ENCODE data around the gene MAP3K10. TPM values are rescaled to one million over a fixed set of nuclear protein-coding genes. Genes with fewer than 3 reads are reported as not detected.

MAP3K10 gene
- total and polyA plus RNA-seq, 4 donors: 7.0 to 28.8 (median 20.5) TPM

DNA sequence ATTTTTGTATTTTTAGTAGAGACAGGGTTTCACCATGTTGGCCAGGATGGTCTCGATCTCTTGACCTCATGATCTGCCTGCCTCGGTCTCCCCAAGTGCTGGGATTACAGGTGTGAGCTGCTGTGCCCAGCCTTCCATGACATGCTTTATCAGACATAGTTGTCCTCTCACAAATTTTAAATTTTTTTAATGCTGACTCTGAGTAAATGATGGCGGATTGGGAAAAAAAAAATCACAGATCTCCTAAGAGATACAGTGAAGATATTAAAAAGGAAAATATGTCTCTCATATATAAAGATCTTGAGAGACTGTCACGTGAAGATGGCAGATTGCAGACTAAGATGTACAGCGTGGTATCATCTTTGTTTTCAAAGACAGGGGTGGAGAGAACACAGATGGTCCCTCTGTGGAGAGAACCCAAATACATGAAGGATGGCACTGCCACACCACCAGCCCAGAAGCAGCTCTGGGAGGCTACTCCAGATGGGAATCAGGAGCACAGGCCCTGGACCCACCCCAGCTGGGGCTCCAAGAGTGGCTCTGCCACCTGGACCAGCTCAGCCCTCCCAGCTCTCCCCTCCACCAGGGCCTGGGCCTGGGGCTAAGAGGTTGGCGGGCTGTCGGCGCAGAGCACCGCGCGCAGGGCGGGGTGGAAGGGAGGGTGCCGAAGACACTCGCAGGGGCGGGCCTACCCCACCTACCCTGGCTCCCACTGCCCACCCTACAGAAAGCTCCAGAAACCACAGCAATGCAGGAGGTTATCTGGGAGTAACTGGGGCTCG, 55.3 kb downstream of the MAP3K10 start:
- Histone ChIP-seq H3K27me3 (ENCODE audit: control insufficient read depth in 1 of 2, insufficient read depth in 2 of 2, low read length in 1 of 2) (no peaks in the 10 kb centered on the region), H3K36me3 (ENCODE audit: control insufficient read depth in 1 of 2, insufficient read depth in 2 of 2, low read length in 1 of 2) (no peaks in the 10 kb centered on the region), H3K4me3 (ENCODE audit: low read length in 2 of 2) (no peak overlapping the region), H3K4me1 (ENCODE audit: control insufficient read depth in 1 of 2, insufficient read depth in 2 of 2, low read length in 2 of 2) (no peaks in the 10 kb centered on the region), H3K27ac (ENCODE audit: low read depth in 1 of 2, low read length in 2 of 2) (no peak overlapping the region), H3K9me3 (ENCODE audit: control insufficient read depth, low read length) (no peaks in the 10 kb centered on the region)
- no peak for ATAC-seq (ENCODE audit: low FRiP score)
- 94 to 95% methylated on average over 13 to 16 of the region's 16 CpGs for WGBS, 2 donors
- intact Hi-C loops (cut with DNase I): no loop called here
- no peak for DNase-seq

DNA sequence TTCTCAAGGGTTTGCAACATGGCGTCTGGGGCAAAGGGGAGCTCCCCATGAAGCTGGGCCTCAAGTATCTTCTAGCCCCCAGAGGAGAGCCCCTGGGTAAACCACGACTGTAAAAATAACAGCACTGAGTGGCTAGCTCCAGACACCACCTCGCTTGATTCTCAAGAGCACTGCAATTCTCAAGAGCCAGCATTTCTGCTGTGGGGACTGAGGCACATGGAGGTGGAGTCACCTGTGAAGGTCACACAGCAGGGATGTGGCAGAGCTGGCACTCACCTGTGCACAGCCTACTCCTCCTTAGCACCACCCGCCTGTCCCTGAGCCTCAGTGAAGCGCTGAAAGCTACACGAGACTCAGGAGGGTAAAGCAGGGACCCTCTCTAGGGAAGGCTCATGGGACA, 56.0 kb downstream of the MAP3K10 start:
- no peak for ATAC-seq (ENCODE audit: low FRiP score)
- DNase-seq: no peak
- no peaks in the 10 kb centered on the region for H3K27me3 ChIP-seq (ENCODE audit: control insufficient read depth in 1 of 2, insufficient read depth in 2 of 2, low read length in 1 of 2)
- H3K9me3 ChIP-seq (ENCODE audit: control insufficient read depth, low read length): no peaks in the 10 kb centered on the region
- no peaks in the 10 kb centered on the region for H3K36me3 ChIP-seq (ENCODE audit: control insufficient read depth in 1 of 2, insufficient read depth in 2 of 2, low read length in 1 of 2)
- intact Hi-C loops (cut with DNase I): no loop called here
- H3K4me3 ChIP-seq (ENCODE audit: low read length in 2 of 2): no peak overlapping the region
- H3K27ac ChIP-seq (ENCODE audit: low read depth in 1 of 2, low read length in 2 of 2): no peak overlapping the region
- H3K4me1 ChIP-seq (ENCODE audit: control insufficient read depth in 1 of 2, insufficient read depth in 2 of 2, low read length in 2 of 2): no peaks in the 10 kb centered on the region
- 79 to 88% methylated on average over 6 of the region's 6 CpGs for WGBS, 2 donors

DNA sequence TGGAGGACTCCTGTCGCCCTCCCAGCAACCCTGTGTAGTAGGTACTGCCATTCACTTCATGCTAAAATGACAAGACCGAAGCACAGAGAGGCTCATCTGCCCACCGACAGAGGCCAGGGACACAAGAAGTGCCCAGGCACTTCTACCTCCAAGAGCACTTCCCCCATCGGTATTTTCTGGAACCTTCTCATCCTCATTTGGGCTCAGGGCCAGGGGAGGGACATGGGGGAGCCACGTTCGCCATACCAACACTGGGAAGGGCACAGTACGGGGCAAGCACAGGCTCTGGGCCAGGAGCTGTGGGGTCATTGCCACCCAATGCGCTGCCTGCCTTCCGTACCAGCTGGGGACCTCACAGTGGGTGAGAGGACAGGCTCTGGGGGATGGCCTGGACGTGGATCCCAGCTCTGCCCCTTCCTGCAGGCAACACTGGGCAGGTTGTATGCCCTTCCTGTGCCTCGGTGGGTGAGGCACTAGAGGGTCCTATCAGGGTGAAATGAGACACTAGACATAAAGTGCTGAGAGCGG, 56.6 kb downstream of the MAP3K10 start:
- WGBS, 2 donors: 85 to 87% methylated on average over 12 of the region's 12 CpGs
- DNase-seq (no peak), ATAC-seq (ENCODE audit: low FRiP score) (no peak)
- Histone ChIP-seq H3K27me3 (ENCODE audit: control insufficient read depth in 1 of 2, insufficient read depth in 2 of 2, low read length in 1 of 2) (no peaks in the 10 kb centered on the region), H3K27ac (ENCODE audit: low read depth in 1 of 2, low read length in 2 of 2) (no peak overlapping the region), H3K4me1 (ENCODE audit: control insufficient read depth in 1 of 2, insufficient read depth in 2 of 2, low read length in 2 of 2) (no peaks in the 10 kb centered on the region), H3K36me3 (ENCODE audit: control insufficient read depth in 1 of 2, insufficient read depth in 2 of 2, low read length in 1 of 2) (no peaks in the 10 kb centered on the region), H3K4me3 (ENCODE audit: low read length in 2 of 2) (no peak overlapping the region), H3K9me3 (ENCODE audit: control insufficient read depth, low read length) (no peaks in the 10 kb centered on the region)
- intact Hi-C loops (cut with DNase I): no loop called here

DNA sequence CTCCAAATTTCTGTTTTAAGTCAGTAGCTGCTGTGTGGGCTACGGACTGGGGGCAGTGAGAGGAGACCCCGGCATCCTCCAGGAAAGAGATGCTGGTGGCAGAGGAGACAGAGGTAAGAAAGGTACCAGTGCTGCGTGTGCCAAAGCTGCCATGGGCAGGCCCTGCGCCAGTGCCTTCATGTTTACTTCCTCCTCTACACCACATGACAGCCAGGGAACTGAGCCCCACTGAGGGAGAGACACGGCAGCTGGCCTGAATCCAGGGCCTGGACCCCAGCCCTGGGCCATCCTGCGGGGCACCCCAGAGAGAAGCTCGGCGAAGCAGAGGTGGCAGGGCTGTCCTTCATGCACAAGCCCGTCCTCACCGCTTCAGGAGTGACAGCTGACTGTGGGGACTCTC, 58.0 kb downstream of the MAP3K10 start:
- no peak overlapping the region for H3K4me3 ChIP-seq (ENCODE audit: low read length in 2 of 2)
- no peak overlapping the region for H3K27ac ChIP-seq (ENCODE audit: low read depth in 1 of 2, low read length in 2 of 2)
- intact Hi-C loops (cut with DNase I): no loop called here
- no peak for DNase-seq
- no peaks in the 10 kb centered on the region for H3K4me1 ChIP-seq (ENCODE audit: control insufficient read depth in 1 of 2, insufficient read depth in 2 of 2, low read length in 2 of 2)
- WGBS, 2 donors: 76 to 82% methylated on average over 10 of the region's 10 CpGs
- no peaks in the 10 kb centered on the region for H3K9me3 ChIP-seq (ENCODE audit: control insufficient read depth, low read length)
- H3K36me3 ChIP-seq (ENCODE audit: control insufficient read depth in 1 of 2, insufficient read depth in 2 of 2, low read length in 1 of 2): no peaks in the 10 kb centered on the region
- no peaks in the 10 kb centered on the region for H3K27me3 ChIP-seq (ENCODE audit: control insufficient read depth in 1 of 2, insufficient read depth in 2 of 2, low read length in 1 of 2)
- no peak for ATAC-seq (ENCODE audit: low FRiP score)

DNA sequence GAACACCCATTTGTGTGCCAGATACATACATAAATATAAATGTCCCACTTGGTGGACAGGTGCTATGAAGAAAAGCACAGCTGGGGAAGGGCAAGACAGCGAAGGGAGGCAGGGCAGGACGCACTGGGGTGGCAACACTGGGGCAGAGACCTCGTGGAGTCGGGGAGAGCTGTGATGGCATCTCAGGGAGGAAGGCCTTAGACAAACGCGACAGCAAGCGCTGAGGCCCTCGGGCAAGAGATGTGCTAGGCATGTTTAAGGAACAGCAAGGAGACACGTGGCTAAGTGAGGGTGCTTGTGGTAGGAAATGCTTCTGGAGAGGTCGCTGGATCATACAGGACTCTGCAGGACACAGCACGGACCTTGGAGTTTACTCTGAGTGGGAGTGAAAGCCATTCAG, 58.6 kb downstream of the MAP3K10 start:
- Histone ChIP-seq H3K27me3 (ENCODE audit: control insufficient read depth in 1 of 2, insufficient read depth in 2 of 2, low read length in 1 of 2) (no peaks in the 10 kb centered on the region), H3K4me1 (ENCODE audit: control insufficient read depth in 1 of 2, insufficient read depth in 2 of 2, low read length in 2 of 2) (no peaks in the 10 kb centered on the region), H3K4me3 (ENCODE audit: low read length in 2 of 2) (no peak overlapping the region), H3K27ac (ENCODE audit: low read depth in 1 of 2, low read length in 2 of 2) (no peak overlapping the region), H3K36me3 (ENCODE audit: control insufficient read depth in 1 of 2, insufficient read depth in 2 of 2, low read length in 1 of 2) (no peaks in the 10 kb centered on the region), H3K9me3 (ENCODE audit: control insufficient read depth, low read length) (no peaks in the 10 kb centered on the region)
- intact Hi-C loops (cut with DNase I): no loop called here
- ATAC-seq (ENCODE audit: low FRiP score) (no peak), DNase-seq (no peak)
- WGBS, 2 donors: 87% methylated on average over 11 of the region's 11 CpGs

DNA sequence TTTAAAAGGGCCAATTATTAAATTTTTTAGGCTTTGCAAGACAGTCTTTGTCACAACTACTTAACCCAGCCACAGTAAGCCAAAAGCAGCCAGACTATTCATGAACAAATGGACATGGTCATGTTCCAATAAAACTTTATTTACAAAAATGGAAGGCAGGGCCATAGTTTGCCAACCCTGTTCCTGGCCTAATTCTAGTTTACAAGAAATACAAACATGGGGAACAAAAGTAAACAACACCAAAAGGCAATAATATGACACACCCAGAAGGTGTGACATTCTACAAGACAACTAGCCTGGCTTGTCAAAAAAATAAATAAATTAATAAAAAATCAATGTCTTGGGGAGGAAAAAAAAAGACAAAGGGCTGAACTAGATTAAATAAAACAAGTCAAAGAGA, 60.0 kb downstream of the MAP3K10 start:
- H3K27me3 ChIP-seq (ENCODE audit: control insufficient read depth in 1 of 2, insufficient read depth in 2 of 2, low read length in 1 of 2): no peaks in the 10 kb centered on the region
- no peak for DNase-seq
- H3K4me3 ChIP-seq (ENCODE audit: low read length in 2 of 2): no peak overlapping the region
- H3K4me1 ChIP-seq (ENCODE audit: control insufficient read depth in 1 of 2, insufficient read depth in 2 of 2, low read length in 2 of 2): no peaks in the 10 kb centered on the region
- intact Hi-C loops (cut with DNase I): no loop called here
- peaks cover 0 to 4% of the 10 kb centered on the region in 2 donors for H3K36me3 ChIP-seq (ENCODE audit: control insufficient read depth in 1 of 2, insufficient read depth in 2 of 2, low read length in 1 of 2)
- no peak for ATAC-seq (ENCODE audit: low FRiP score)
- no peaks in the 10 kb centered on the region for H3K9me3 ChIP-seq (ENCODE audit: control insufficient read depth, low read length)
- H3K27ac ChIP-seq (ENCODE audit: low read depth in 1 of 2, low read length in 2 of 2): no peak overlapping the region

DNA sequence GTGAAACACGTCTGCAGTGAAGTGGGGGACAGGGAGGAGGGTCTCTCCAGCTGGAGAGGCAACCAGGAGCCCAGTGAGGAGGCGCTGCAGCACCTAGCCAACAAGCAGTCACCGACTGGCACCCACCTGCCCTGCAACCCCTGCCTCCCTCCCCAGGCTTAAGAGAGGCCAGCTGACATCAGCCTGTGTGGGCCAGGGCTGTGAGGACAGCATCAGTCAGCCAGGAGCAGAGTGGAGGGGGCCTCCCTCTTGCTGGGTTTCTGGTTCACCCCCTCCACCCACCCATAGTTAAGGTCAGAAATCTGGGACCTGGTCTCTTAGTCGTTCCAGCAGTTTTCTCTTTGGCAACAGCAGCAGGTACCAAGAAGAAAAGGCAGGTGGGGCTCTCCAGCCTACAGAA, 60.8 kb downstream of the MAP3K10 start:
- intact Hi-C loops (cut with DNase I): no loop called here
- Histone ChIP-seq H3K4me3 (ENCODE audit: low read length in 2 of 2) (no peak overlapping the region), H3K36me3 (ENCODE audit: control insufficient read depth in 1 of 2, insufficient read depth in 2 of 2, low read length in 1 of 2) (peaks cover 0 to 4% of the 10 kb centered on the region in 2 donors)

DNA sequence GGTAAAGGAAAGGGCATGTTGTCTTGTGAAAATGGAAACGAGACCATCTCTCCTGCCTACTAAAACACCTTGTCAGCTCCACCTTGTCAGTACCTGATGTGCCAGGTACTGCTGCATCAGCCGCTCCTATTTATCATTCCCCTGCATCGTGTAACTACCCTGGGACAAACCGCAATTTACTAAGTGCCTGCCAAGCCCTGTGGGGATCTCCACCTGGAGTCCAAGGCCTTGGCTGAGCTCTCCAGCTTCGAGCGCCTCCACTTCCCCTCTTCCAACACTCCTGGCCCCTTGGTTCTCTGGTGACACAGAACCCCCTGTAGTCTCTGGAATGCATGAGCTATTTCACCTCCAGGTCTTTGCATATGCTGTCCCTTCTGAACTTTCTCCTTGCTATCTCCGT, 61.2 kb downstream of the MAP3K10 start:
- Histone ChIP-seq H3K4me1 (ENCODE audit: control insufficient read depth in 1 of 2, insufficient read depth in 2 of 2, low read length in 2 of 2) (no peaks in the 10 kb centered on the region), H3K27me3 (ENCODE audit: control insufficient read depth in 1 of 2, insufficient read depth in 2 of 2, low read length in 1 of 2) (no peaks in the 10 kb centered on the region), H3K9me3 (ENCODE audit: control insufficient read depth, low read length) (no peaks in the 10 kb centered on the region), H3K27ac (ENCODE audit: low read depth in 1 of 2, low read length in 2 of 2) (no peak overlapping the region), H3K4me3 (ENCODE audit: low read length in 2 of 2) (no peak overlapping the region), H3K36me3 (ENCODE audit: control insufficient read depth in 1 of 2, insufficient read depth in 2 of 2, low read length in 1 of 2) (peaks cover 0 to 4% of the 10 kb centered on the region in 2 donors)
- ATAC-seq (ENCODE audit: low FRiP score) (no peak), DNase-seq (no peak)
- intact Hi-C loops (cut with DNase I): no loop called here
- WGBS, 2 donors: 76 to 78% methylated on average over 7 of the region's 7 CpGs

More for the DNA sequence above, 60.8 kb downstream of the MAP3K10 start:
- ATAC-seq (ENCODE audit: low FRiP score) (no peak), DNase-seq (no peak)
- Histone ChIP-seq H3K27ac (ENCODE audit: low read depth in 1 of 2, low read length in 2 of 2) (no peak overlapping the region), H3K9me3 (ENCODE audit: control insufficient read depth, low read length) (no peaks in the 10 kb centered on the region), H3K27me3 (ENCODE audit: control insufficient read depth in 1 of 2, insufficient read depth in 2 of 2, low read length in 1 of 2) (no peaks in the 10 kb centered on the region), H3K4me1 (ENCODE audit: control insufficient read depth in 1 of 2, insufficient read depth in 2 of 2, low read length in 2 of 2) (no peaks in the 10 kb centered on the region)
- WGBS, 2 donors: 77 to 79% methylated on average over 4 of the region's 4 CpGs

DNA sequence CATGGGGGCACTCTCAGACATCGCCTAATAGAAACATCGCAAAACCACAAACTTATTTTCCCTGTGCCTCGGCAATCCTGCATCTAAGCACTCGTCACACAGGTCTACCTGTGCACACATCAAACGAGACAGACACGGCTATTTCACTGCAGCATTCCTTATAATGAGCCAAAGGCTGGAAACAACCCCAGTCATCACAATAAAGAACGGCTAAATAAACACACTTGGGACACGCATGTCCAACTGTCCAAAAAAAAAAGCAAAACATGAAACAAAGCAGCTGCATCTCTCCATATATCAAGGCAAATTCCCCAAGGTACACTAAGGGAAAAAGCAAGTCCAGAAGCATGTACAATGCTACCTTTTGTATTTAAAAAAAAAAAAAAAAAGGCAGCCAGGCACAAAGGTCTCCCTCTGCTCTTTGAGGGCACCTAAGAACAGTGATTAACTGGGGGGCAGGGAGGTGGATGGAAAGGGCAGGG, 62.4 kb downstream of the MAP3K10 start:
- WGBS, 2 donors: 62 to 74% methylated on average over 8 of the region's 8 CpGs
- Histone ChIP-seq H3K9me3 (ENCODE audit: control insufficient read depth, low read length) (no peaks in the 10 kb centered on the region), H3K36me3 (ENCODE audit: control insufficient read depth in 1 of 2, insufficient read depth in 2 of 2, low read length in 1 of 2) (peaks cover 0 to 4% of the 10 kb centered on the region in 2 donors), H3K27me3 (ENCODE audit: control insufficient read depth in 1 of 2, insufficient read depth in 2 of 2, low read length in 1 of 2) (no peaks in the 10 kb centered on the region), H3K27ac (ENCODE audit: low read depth in 1 of 2, low read length in 2 of 2) (no peak overlapping the region), H3K4me1 (ENCODE audit: control insufficient read depth in 1 of 2, insufficient read depth in 2 of 2, low read length in 2 of 2) (no peaks in the 10 kb centered on the region), H3K4me3 (ENCODE audit: low read length in 2 of 2) (no peak overlapping the region)
- intact Hi-C loops (cut with DNase I): no loop called here
- ATAC-seq (ENCODE audit: low FRiP score) (no peak), DNase-seq (no peak)
